H1 (cell line): ENCODE results near the gene NARS2. TPM values are rescaled to one million over a fixed set of nuclear protein-coding genes. Genes with fewer than 3 reads are reported as not detected.

ENCODE experiments used
- CTCF ChIA-PET: fragments of 300-600 bp; sonication (Branson Sonifier 250); formaldehyde crosslinking; loops from one replicate; lab custom pipeline; 2021; ENCODE audit not compliant: partially characterized antibody; lab: Charles Lee
- POLR2A ChIA-PET: fragments of 300-600 bp; sonication (Branson Sonifier 250); formaldehyde crosslinking; loops from one replicate; lab custom pipeline; 2021; ENCODE audit warnings: inconsistent platforms; ENCODE audit not compliant: partially characterized antibody; lab: Charles Lee
- DNase-seq, 2 experiments: peaks; one replicate each; pipeline versions ENCODE4 v3.0.0 to v3.0.0-alpha.2; 2010 to 2022; ENCODE audit warnings: low spot score in 2 of 2, low read depth in 1 of 2, mixed read lengths in 1 of 2
- FAIRE-seq: peaks from 2 replicates; lab custom pipeline; 2011; peaks lifted over from hg19 to GRCh38; lab: Jason Lieb, UNC
- H2AFZ ChIP-seq: 2 replicates; pipeline ENCODE4 v1.8.1; 2012; ENCODE audit warnings: low read length, inconsistent platforms
- H2AK5ac ChIP-seq: 2 replicates; pipeline ENCODE4 v1.6.1; 2013; ENCODE audit warnings: low read depth, low read length
- H2BK120ac ChIP-seq: replicated peaks from 2 replicates; pipeline ENCODE3; 2013; ENCODE audit warnings: low read depth, low read length, inconsistent platforms
- H2BK12ac ChIP-seq: 2 replicates; pipeline ENCODE4 v1.6.1; 2013; ENCODE audit warnings: low read depth, low read length
- H2BK15ac ChIP-seq: 2 replicates; pipeline ENCODE4 v1.6.1; 2013; ENCODE audit warnings: low read length
- H2BK20ac ChIP-seq: 2 replicates; pipeline ENCODE4 v1.6.1; 2013; ENCODE audit warnings: low read length
- H2BK5ac ChIP-seq: 2 replicates; pipeline ENCODE4 v1.6.1; 2013; ENCODE audit warnings: low read depth, low read length
- H3K14ac ChIP-seq: 2 replicates; pipeline ENCODE4 v1.6.1; 2013; ENCODE audit warnings: inconsistent platforms; ENCODE audit not compliant: insufficient read length
- H3K18ac ChIP-seq: 2 replicates; pipeline ENCODE4 v1.6.1; 2013; ENCODE audit warnings: low read length; ENCODE audit errors: extremely low read depth
- H3K23ac ChIP-seq: 2 replicates; pipeline ENCODE4 v1.6.1; 2013; ENCODE audit warnings: inconsistent platforms; ENCODE audit not compliant: insufficient read length
- H3K23me2 ChIP-seq: 2 replicates; pipeline ENCODE4 v1.6.1; 2013; ENCODE audit warnings: low read depth, low read length
- H3K27ac ChIP-seq: 2 replicates; pipeline ENCODE4 v1.6.1; 2011; ENCODE audit warnings: low read depth, low read length, inconsistent platforms
- H3K27me3 ChIP-seq, 4 experiments: replicated peaks in 1 of 4; 1 replicate in 1 of 4; 2 replicates in 3 of 4; pipeline versions ENCODE4 v1.6.1 to v1.8.1; 2011 to 2013; ENCODE audit warnings: low read length in 3 of 4, mild to moderate bottlenecking in 3 of 4, inconsistent platforms in 2 of 4, mixed read lengths in 2 of 4, moderate library complexity in 1 of 4; ENCODE audit not compliant: control insufficient read depth in 3 of 4, insufficient read depth in 3 of 4; ENCODE audit errors: extremely low read depth in 1 of 4
- H3K36me3 ChIP-seq, 4 experiments: 2 replicates each; pipeline versions ENCODE4 v1.6.1 to v1.8.1; 2011 to 2013; ENCODE audit warnings: mild to moderate bottlenecking in 4 of 4, low read length in 3 of 4, moderate library complexity in 2 of 4, control low read depth in 1 of 4, inconsistent platforms in 1 of 4; ENCODE audit not compliant: insufficient read depth in 4 of 4, control insufficient read depth in 2 of 4
- H3K4ac ChIP-seq: replicated peaks from 2 replicates; pipeline ENCODE3; 2013; ENCODE audit warnings: low read length, low read depth, mixed read lengths, inconsistent platforms; ENCODE audit not compliant: insufficient read length
- H3K4me1 ChIP-seq, 4 experiments: replicated peaks in 1 of 4; 1 replicate in 1 of 4; 2 replicates in 3 of 4; pipeline versions ENCODE4 v1.6.1 to v1.8.1; 2011 to 2013; ENCODE audit warnings: low read length in 3 of 4, inconsistent platforms in 2 of 4, mixed read lengths in 1 of 4; ENCODE audit not compliant: insufficient read depth in 4 of 4, control insufficient read depth in 3 of 4
- H3K4me2 ChIP-seq, 2 experiments: 2 replicates each; pipeline versions ENCODE4 v1.6.1 to v1.8.1; 2011 to 2013; ENCODE audit warnings: low read depth in 2 of 2, low read length in 2 of 2, control low read depth in 1 of 2, inconsistent platforms in 1 of 2, mild to moderate bottlenecking in 1 of 2; ENCODE audit not compliant: insufficient read depth in 1 of 2
- H3K4me3 ChIP-seq, 4 experiments: fragments of 200-600, 300-600 bp in 1 of 4; sonication (generic), shearing (Covaris generic), sonication (Bioruptor Twin) in 1 of 4; 2 replicates each; pipeline versions ENCODE4 v1.5.1 to v1.8.1; 2011 to 2016; ENCODE audit warnings: low read length in 4 of 4, low read depth in 3 of 4, control low read depth in 2 of 4, inconsistent platforms in 2 of 4, mild to moderate bottlenecking in 2 of 4, mixed read lengths in 1 of 4, moderate library complexity in 1 of 4; ENCODE audit not compliant: insufficient read depth in 2 of 4; ENCODE audit errors: extremely low read depth in 1 of 4
- H3K56ac ChIP-seq: replicated peaks from 2 replicates; pipeline ENCODE3; 2013; ENCODE audit warnings: low read depth, mild to moderate bottlenecking, mixed read lengths, low read length, inconsistent platforms; ENCODE audit not compliant: insufficient read length
- H3K79me1 ChIP-seq: 2 replicates; pipeline ENCODE4 v1.6.1; 2013; ENCODE audit warnings: low read depth, low read length, control low read depth
- H3K79me2 ChIP-seq, 2 experiments: 2 replicates each; pipeline versions ENCODE4 v1.6.1 to v1.8.1; 2012 to 2013; ENCODE audit warnings: low read length in 2 of 2, mild to moderate bottlenecking in 2 of 2, inconsistent platforms in 1 of 2; ENCODE audit not compliant: insufficient read depth in 2 of 2, control insufficient read depth in 1 of 2
- H3K9ac ChIP-seq, 4 experiments: replicated peaks in 1 of 4; 1 replicate in 1 of 4; 2 replicates in 3 of 4; pipeline versions ENCODE4 v1.6.1 to v1.8.1; 2011 to 2013; ENCODE audit warnings: low read depth in 3 of 4, low read length in 3 of 4, control low read depth in 2 of 4, mild to moderate bottlenecking in 2 of 4, moderate library complexity in 2 of 4, inconsistent platforms in 1 of 4; ENCODE audit errors: extremely low read depth in 1 of 4
- H3K9me3 ChIP-seq, 2 experiments: 2 replicates each; pipeline versions ENCODE4 v1.6.1 to v1.8.1; 2012 to 2013; ENCODE audit warnings: mild to moderate bottlenecking in 2 of 2, moderate library complexity in 2 of 2, control low read depth in 1 of 2, inconsistent platforms in 1 of 2, low read depth in 1 of 2, low read length in 1 of 2, mixed read lengths in 1 of 2; ENCODE audit not compliant: insufficient read depth in 2 of 2
- H4K20me1 ChIP-seq, 2 experiments: replicated peaks in 1 of 2; 2 replicates each; pipeline versions ENCODE3 to v1.8.1; 2011 to 2013; ENCODE audit warnings: inconsistent platforms in 2 of 2, low read length in 2 of 2, mild to moderate bottlenecking in 1 of 2; ENCODE audit not compliant: insufficient read depth in 2 of 2, control insufficient read depth in 1 of 2
- H4K5ac ChIP-seq: 2 replicates; pipeline ENCODE4 v1.6.1; 2013; ENCODE audit warnings: low read length, low read depth, mixed read lengths, inconsistent platforms; ENCODE audit not compliant: insufficient read length
- H4K8ac ChIP-seq: 2 replicates; pipeline ENCODE4 v1.8.0; 2013; ENCODE audit warnings: mild to moderate bottlenecking, moderate library complexity, low read length, inconsistent platforms; ENCODE audit not compliant: insufficient read depth; ENCODE audit errors: extremely low read depth
- H4K91ac ChIP-seq: replicated peaks from 2 replicates; pipeline ENCODE3; 2013; ENCODE audit warnings: low read length, mixed read lengths, inconsistent platforms; ENCODE audit not compliant: insufficient read length
- ASH2L ChIP-seq: fragments of 200-600, 300-600 bp; sonication (generic); IDR thresholded peaks from one replicate; pipeline ENCODE4 v1.7.1; 2017; ENCODE audit warnings: low read length
- CTCF ChIP-seq, 3 experiments: IDR thresholded peaks; 1 replicate in 2 of 3; 2 replicates in 1 of 3; pipeline versions ENCODE4 v1.5.1 to v1.6.1; 2011; ENCODE audit warnings: low read length in 3 of 3, mild to moderate bottlenecking in 3 of 3, inconsistent platforms in 2 of 3, low read depth in 1 of 3, moderate library complexity in 1 of 3; ENCODE audit not compliant: insufficient read depth in 1 of 3; ENCODE audit errors: control extremely low read depth in 1 of 3
- GABPA ChIP-seq: IDR thresholded peaks from 2 replicates; pipeline ENCODE4 v1.6.1; 2011; ENCODE audit warnings: mild to moderate bottlenecking, low read length, moderate library complexity, borderline replicate concordance; ENCODE audit not compliant: insufficient read depth
- MAFK ChIP-seq: IDR thresholded peaks from 2 replicates; pipeline ENCODE4 v1.6.1; 2012; ENCODE audit warnings: low read depth, mild to moderate bottlenecking, improper control_type of control experiment, low read length
- NRF1 ChIP-seq: IDR thresholded peaks from 2 replicates; pipeline ENCODE4 v1.6.1; 2011; ENCODE audit warnings: mild to moderate bottlenecking, low read depth, low read length, improper control_type of control experiment
- RAD21 ChIP-seq, 2 experiments: IDR thresholded peaks in 1 of 2; conservative IDR thresholded peaks in 1 of 2; 2 replicates each; pipeline ENCODE4 v1.6.1; 2011; ENCODE audit warnings: low read depth in 2 of 2, low read length in 2 of 2, improper control_type of control experiment in 1 of 2, inconsistent platforms in 1 of 2, mild to moderate bottlenecking in 1 of 2, moderate library complexity in 1 of 2
- SP4 ChIP-seq: IDR thresholded peaks from 2 replicates; pipeline ENCODE4 v1.6.1; 2012; ENCODE audit warnings: low read length, inconsistent platforms
- TBP ChIP-seq: IDR thresholded peaks from 2 replicates; pipeline ENCODE4 v1.6.1; 2011; ENCODE audit warnings: low read depth, low read length, improper control_type of control experiment
- WGBS, 2 experiments: shearing (Covaris generic) in 1 of 2; methylation state at CpG; one replicate each; pipeline versions ENCODE4 v1.1.6 to v1.1.7; 2013 to 2015; ENCODE audit warnings: low lambda C conversion rate in 2 of 2, mixed read lengths in 2 of 2, inconsistent platforms in 1 of 2, low coverage in 1 of 2, missing lambda C conversion rate in 1 of 2; ENCODE audit not compliant: insufficient replicate concordance in 2 of 2, insufficient coverage in 1 of 2, insufficient read length in 1 of 2; ENCODE audit errors: extremely low coverage in 1 of 2, missing lambda C conversion rate in 1 of 2; 5-methylcytosine and 5-hydroxymethylcytosine counted together
- polyA plus RNA-seq, 7 experiments: library from polyadenylated mRNA; depleted of rRNA in 3 of 7; stranded (reverse) in 5 of 7; unstranded in 2 of 7; fragments of >200 nt in 5 of 7; fragments of 200-250 nt in 2 of 7; gene quantifications; 1 replicate in 5 of 7; 2 replicates in 1 of 7; 4 replicates in 1 of 7; pipeline versions ENCODE4 v1.2.1 to v1.2.3, GENCODE V29; 2011 to 2013; ENCODE audit warnings: missing spikeins in 2 of 7, mixed read lengths in 2 of 7
- total RNA-seq: library from RNA; stranded (reverse); fragmentation: NEBNext Ultra II Directional; extraction: Animal tissue kit (Norgen Biotek cat#: 25700); gene quantifications from 2 replicates; pipeline ENCODE4 v1.2.1, GENCODE V29; 2021

The NARS2 gene
- total and polyA plus RNA-seq, 2 of the 8 experiments (the other 6 are each of a cell fraction or from before 2014, with no cell fraction given) = 26.2 to 51.6 TPM

DNA sequence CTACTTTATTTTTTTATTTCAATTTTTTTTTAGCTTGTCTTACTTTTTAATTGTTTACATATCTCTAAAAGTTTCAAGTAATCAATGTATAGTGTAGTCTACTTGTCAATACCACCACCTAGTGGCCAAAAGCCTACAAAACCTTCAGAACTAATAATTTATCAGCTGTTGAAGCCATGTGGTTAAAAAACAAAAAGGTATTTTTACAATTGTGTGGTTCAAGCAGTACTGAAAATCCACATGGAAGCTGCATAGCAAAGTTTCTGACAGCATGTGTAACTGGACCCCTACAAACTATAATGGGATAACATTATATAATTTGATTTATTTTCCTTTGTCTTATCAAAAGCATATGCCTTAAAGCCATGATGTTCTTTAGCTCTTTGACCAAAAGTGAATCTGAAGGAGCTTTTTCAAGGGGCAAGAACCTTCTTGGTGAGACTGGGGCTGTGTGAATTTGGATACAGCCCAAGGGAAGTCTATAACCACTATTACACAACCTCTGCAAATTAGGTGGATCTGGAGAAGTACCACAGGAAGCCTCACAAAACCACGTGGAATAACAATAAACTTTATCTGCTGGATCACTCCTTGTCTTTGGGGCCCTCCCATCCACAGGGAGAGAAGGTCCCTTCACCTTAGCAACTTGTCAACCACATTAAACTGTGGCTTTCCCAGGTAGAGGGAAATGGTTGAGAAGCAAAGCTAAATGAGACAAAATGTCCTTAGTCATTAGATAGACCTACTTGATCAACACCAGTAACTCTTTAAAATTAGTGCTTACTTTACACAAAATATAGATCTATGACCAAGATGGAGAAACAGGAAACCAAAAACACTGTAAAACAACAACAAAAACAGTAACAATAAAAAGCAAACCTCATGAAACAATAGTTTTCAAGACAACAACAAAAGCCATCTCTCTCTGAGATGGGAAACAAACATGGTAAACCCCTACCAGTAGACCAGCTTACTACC is 9.9 kb downstream of the NARS2 start:
- Histone ChIP-seq H2AK5ac (no peak overlapping the region), H3K4ac (no peak overlapping the region), H3K23ac (no peak overlapping the region), H3K4me1 (no peaks in the 10 kb centered on the region), H2BK15ac (no peak overlapping the region), H4K8ac (no peak overlapping the region), H2AFZ (no peak overlapping the region), H3K36me3 (peaks cover 0 to 47% (median 21%) of the 10 kb centered on the region in 4 experiments; a peak in 6 of 8 replicates), H3K14ac (no peak overlapping the region), H4K20me1 (peaks cover 0 to 1% of the 10 kb centered on the region in 2 experiments), H4K5ac (no peak overlapping the region), H3K56ac (no peak overlapping the region), H2BK20ac (no peak overlapping the region), H2BK5ac (no peak overlapping the region), H4K91ac (no peak overlapping the region), H3K79me2 (peaks cover 0 to 45% of the 10 kb centered on the region in 2 experiments; a peak in 2 of 4 replicates), H3K9me3 (no peaks in the 10 kb centered on the region), H3K23me2 (peaks cover 2% of the 10 kb centered on the region; the same call in 1 of the 2 replicates), H3K27ac (no peak overlapping the region), H2BK120ac (no peak overlapping the region), H2BK12ac (no peak overlapping the region), H3K18ac (no peak overlapping the region), H3K4me3 (no peak overlapping the region), H3K79me1 (peaks cover 6% of the 10 kb centered on the region), H3K27me3 (no peaks in the 10 kb centered on the region), H3K4me2 (no peak overlapping the region), H3K9ac (no peak overlapping the region)
- WGBS, 2 experiments = 80% methylated on average over 1 of the region's 1 CpG; no CpG with 5 or more reads in 1 of the 2 experiments
- POLR2A ChIA-PET = interaction anchor here (0.6 to 2.6 kb wide), 4 partner anchors 9 to 266 kb away, joined by 3 to 13 read pairs (median 6); partner anchors contain the start of genes GAB2 and NARS2
- FAIRE-seq = no peak
- CTCF ChIA-PET = interaction anchor here (0.7 to 3.9 kb wide), 58 partner anchors 10 to 1032 kb away, joined by 3 to 36 read pairs (median 4); partner anchors contain the start of gene NARS2
- DNase-seq = no peak
- TF ChIP-seq TBP (no peak), ASH2L (no peak), SP4 (no peak), GABPA (no peak), MAFK (no peak), RAD21 (IDR thresholded peaks at IDR 0.05 in 1 of 2, conservative IDR thresholded peaks at IDR 0.05 in 1 of 2; ENCODE audit: low read depth in 2 of 2, low read length in 2 of 2) (peak; percentile 62 to 78), CTCF (IDR thresholded peaks at IDR 0.05; ENCODE audit: control extremely low read depth in 1 of 3, insufficient read depth in 1 of 3, low read depth in 1 of 3, low read length in 3 of 3) (peak in 2 of 3 experiments; percentile 28 to 46; a peak in 2 of 4 replicates), NRF1 (no peak)
